Trophoblast cell (in vitro differentiated cells and primary cell): Measurements from ENCODE around the gene MRPL53.

ENCODE experiments used
- DNase-seq, 2 donors: peaks; one replicate each; pipeline ENCODE4 v3.0.0-alpha.2; 2016
- H2AFZ ChIP-seq: 2 replicates; pipeline ENCODE4 v1.6.1; 2013; ENCODE audit warnings: low read length, moderate library complexity, mild to moderate bottlenecking; ENCODE audit not compliant: insufficient read depth, poor library complexity
- H2AK5ac ChIP-seq: 2 replicates; pipeline ENCODE4 v1.6.1; 2013; ENCODE audit warnings: mild to moderate bottlenecking, low read length
- H2BK120ac ChIP-seq: 2 replicates; pipeline ENCODE4 v1.6.1; 2013; ENCODE audit warnings: low read length, mild to moderate bottlenecking, moderate library complexity; ENCODE audit not compliant: insufficient read depth, poor library complexity
- H2BK12ac ChIP-seq: 2 replicates; pipeline ENCODE4 v1.6.1; 2013; ENCODE audit warnings: mild to moderate bottlenecking, low read length, moderate library complexity
- H2BK5ac ChIP-seq: 2 replicates; pipeline ENCODE4 v1.6.1; 2013; ENCODE audit warnings: low read length, low read depth, moderate library complexity, mild to moderate bottlenecking; ENCODE audit not compliant: poor library complexity
- H3K14ac ChIP-seq: 2 replicates; pipeline ENCODE4 v1.6.1; 2013; ENCODE audit warnings: mild to moderate bottlenecking, low read length
- H3K18ac ChIP-seq: 2 replicates; pipeline ENCODE4 v1.6.1; 2013; ENCODE audit warnings: mild to moderate bottlenecking, low read length
- H3K23ac ChIP-seq: 2 replicates; pipeline ENCODE4 v1.6.1; 2013; ENCODE audit warnings: low read length
- H3K27ac ChIP-seq: 2 replicates; pipeline ENCODE4 v1.5.1; 2013; ENCODE audit warnings: low read depth, mild to moderate bottlenecking, inconsistent platforms, low read length, moderate library complexity
- H3K27me3 ChIP-seq: 2 replicates; pipeline ENCODE4 v1.6.1; 2013; ENCODE audit warnings: inconsistent platforms, mild to moderate bottlenecking, low read length, moderate library complexity; ENCODE audit not compliant: insufficient read depth
- H3K36me3 ChIP-seq, 2 experiments: 1 replicate in 1 of 2; 2 replicates in 1 of 2; pipeline ENCODE4 v1.6.1; 2013; ENCODE audit warnings: low read length in 2 of 2, mild to moderate bottlenecking in 2 of 2, moderate library complexity in 1 of 2; ENCODE audit not compliant: insufficient read depth in 2 of 2, control insufficient read depth in 1 of 2
- H3K4ac ChIP-seq: 2 replicates; pipeline ENCODE4 v1.6.1; 2013; ENCODE audit warnings: low read depth, mild to moderate bottlenecking, low read length, moderate library complexity
- H3K4me1 ChIP-seq, 2 experiments: 1 replicate in 1 of 2; 2 replicates in 1 of 2; pipeline ENCODE4 v1.6.1; 2013; ENCODE audit warnings: low read length in 2 of 2, mild to moderate bottlenecking in 2 of 2, moderate library complexity in 1 of 2; ENCODE audit not compliant: insufficient read depth in 2 of 2, control insufficient read depth in 1 of 2
- H3K4me2 ChIP-seq: 2 replicates; pipeline ENCODE4 v1.6.1; 2013; ENCODE audit warnings: inconsistent platforms, mild to moderate bottlenecking, low read length, moderate library complexity
- H3K4me3 ChIP-seq: 2 replicates; pipeline ENCODE4 v1.5.1; 2013; ENCODE audit warnings: mild to moderate bottlenecking, low read depth, low read length, inconsistent platforms
- H3K79me1 ChIP-seq: one replicate; pipeline ENCODE4 v1.6.1; 2013; ENCODE audit warnings: low read length
- H3K79me2 ChIP-seq: 2 replicates; pipeline ENCODE4 v1.6.1; 2013; ENCODE audit warnings: low read length, mild to moderate bottlenecking; ENCODE audit not compliant: control insufficient read depth, insufficient read depth, poor library complexity
- H3K9ac ChIP-seq: 2 replicates; pipeline ENCODE4 v1.6.1; 2013; ENCODE audit warnings: mild to moderate bottlenecking, low read length
- H3K9me3 ChIP-seq: 2 replicates; pipeline ENCODE4 v1.6.1; 2013; ENCODE audit warnings: low read depth, mild to moderate bottlenecking, control low read depth, inconsistent platforms, low read length; ENCODE audit not compliant: insufficient read depth
- H4K12ac ChIP-seq: 2 replicates; pipeline ENCODE4 v1.6.1; 2013; ENCODE audit warnings: low read depth, mild to moderate bottlenecking, low read length, moderate library complexity
- H4K8ac ChIP-seq: 2 replicates; pipeline ENCODE4 v1.6.1; 2013; ENCODE audit warnings: low read depth, mild to moderate bottlenecking, low read length, moderate library complexity
- H4K91ac ChIP-seq: one replicate; pipeline ENCODE4 v1.6.1; 2013; ENCODE audit warnings: low read depth, mild to moderate bottlenecking, low read length, moderate library complexity
- WGBS: extraction: QIAGEN DNeasy Blood & Tissue Kit; methylation state at CpG from one replicate; pipeline ENCODE4 v1.1.7; 2013; ENCODE audit warnings: missing lambda C conversion rate; ENCODE audit not compliant: insufficient read length, insufficient coverage; ENCODE audit errors: extremely low coverage; 5-methylcytosine and 5-hydroxymethylcytosine counted together

Gene MRPL53

DNA sequence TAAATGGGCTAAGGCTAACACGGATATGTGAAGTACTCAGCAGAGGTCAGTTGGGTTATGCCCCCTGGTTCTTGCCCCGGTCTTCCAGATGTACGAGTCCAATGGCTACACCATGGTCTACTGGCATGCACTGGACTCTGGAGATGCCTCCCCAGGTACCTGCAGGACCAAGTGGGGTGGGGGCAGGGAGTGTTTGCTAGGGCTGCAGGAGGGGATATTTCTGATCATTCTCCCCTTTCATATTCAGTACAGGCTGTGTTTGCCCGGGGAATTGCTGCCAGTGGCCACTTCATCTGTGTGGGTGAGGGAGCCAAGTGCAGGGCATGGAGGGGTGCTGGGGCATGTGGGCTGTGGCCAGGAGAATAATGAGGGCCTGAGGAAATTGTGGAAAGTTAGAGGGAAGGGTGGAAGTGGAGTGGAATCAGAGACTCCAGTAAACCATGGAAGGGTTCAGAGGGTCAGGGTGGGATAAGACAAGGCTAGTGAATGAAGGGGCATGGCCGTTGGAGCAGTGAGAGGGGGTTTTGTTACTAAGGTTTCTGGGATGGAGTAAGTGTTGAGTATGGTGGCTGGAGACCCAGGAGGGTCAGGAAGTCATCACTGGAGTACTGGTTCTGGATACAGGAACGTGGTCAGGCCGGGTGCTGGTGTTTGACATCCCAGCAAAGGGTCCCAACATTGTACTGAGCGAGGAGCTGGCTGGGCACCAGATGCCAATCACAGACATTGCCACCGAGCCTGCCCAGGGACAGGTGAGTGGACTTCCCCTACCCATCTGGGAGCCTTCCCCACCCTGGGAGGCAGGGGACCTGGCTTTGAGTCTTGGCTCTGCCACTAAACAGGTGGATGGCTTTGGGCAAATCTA is 49.0 kb downstream of the MRPL53 start:
- no CpG with 5 or more reads among the region's 9 CpGs for WGBS
- H3K79me2 ChIP-seq, result peaks cover 2% of the 10 kb centered on the region
- H3K27ac ChIP-seq, result no peak overlapping the region
- no peak overlapping the region for H3K14ac ChIP-seq
- H3K36me3 ChIP-seq, result peaks cover 28 to 37% of the 10 kb centered on the region in 2 experiments
- H4K8ac ChIP-seq, result no peak overlapping the region
- H2AK5ac ChIP-seq, result no peak overlapping the region
- H2BK12ac ChIP-seq, result no peak overlapping the region
- no peak overlapping the region for H3K23ac ChIP-seq
- no peak overlapping the region for H2BK5ac ChIP-seq
- H2AFZ ChIP-seq, result no peak overlapping the region
- H3K9ac ChIP-seq, result no peak overlapping the region
- no peak overlapping the region for H4K91ac ChIP-seq
- no peak overlapping the region for H3K4ac ChIP-seq
- H3K9me3 ChIP-seq, result no peaks in the 10 kb centered on the region
- H3K18ac ChIP-seq, result no peak overlapping the region
- peaks cover 6 to 9% of the 10 kb centered on the region in 2 experiments for H3K4me1 ChIP-seq
- H3K79me1 ChIP-seq, result no peaks in the 10 kb centered on the region
- no peak overlapping the region for H4K12ac ChIP-seq
- H2BK120ac ChIP-seq, result no peak overlapping the region
- no peak for DNase-seq
- H3K4me3 ChIP-seq, result no peak overlapping the region
- H3K4me2 ChIP-seq, result no peak overlapping the region
- no peaks in the 10 kb centered on the region for H3K27me3 ChIP-seq
